Kidney epithelial cell (primary cell): ENCODE results near the gene CHRM4. TPM values are rescaled to one million over a fixed set of nuclear protein-coding genes. Genes with fewer than 3 reads are reported as not detected.
A peak's percentile ranks its signal among the peaks of the same experiment; 100 is the strongest.

Experiments
- DNase-seq: peaks from one replicate; pipeline ENCODE4 v3.0.0-alpha.2; 2010; ENCODE audit warnings: low read depth
- H3K27me3 ChIP-seq: 2 replicates; pipeline ENCODE4 v1.6.0; 2011; ENCODE audit warnings: low read length; ENCODE audit not compliant: control insufficient read depth, insufficient read depth
- H3K36me3 ChIP-seq: 2 replicates; pipeline ENCODE4 v1.5.1; 2011; ENCODE audit warnings: low read length; ENCODE audit not compliant: control insufficient read depth, insufficient read depth
- H3K4me3 ChIP-seq: 2 replicates; pipeline ENCODE4 v1.5.1; 2011; ENCODE audit warnings: low read depth, mild to moderate bottlenecking, control low read depth, low read length
- total RNA-seq: library from RNA; depleted of rRNA; stranded (reverse); fragments of >200 nt; gene quantifications from 2 replicates; pipeline ENCODE4 v1.2.3, GENCODE V29; 2015
- TF ChIP-seq, protein P1 (sequence below): IDR thresholded peaks from 2 replicates; pipeline ENCODE4 v1.5.1; 2011; ENCODE audit warnings: mild to moderate bottlenecking, moderate library complexity, low read length, control low read depth, inconsistent platforms; ENCODE audit not compliant: insufficient read depth, poor library complexity, severe bottlenecking

The CHRM4 gene
- 0.27 and 0.29 TPM in 2 replicates for total RNA-seq

GRCh38 chr11:46391578-46392420 is at the start of gene CHRM4:
Gene CHRM4 (minus strand): TSS chr11:46391776. CDS start chr11:46386557, 5,219 bp downstream.
- TF ChIP-seq, protein P1, sequence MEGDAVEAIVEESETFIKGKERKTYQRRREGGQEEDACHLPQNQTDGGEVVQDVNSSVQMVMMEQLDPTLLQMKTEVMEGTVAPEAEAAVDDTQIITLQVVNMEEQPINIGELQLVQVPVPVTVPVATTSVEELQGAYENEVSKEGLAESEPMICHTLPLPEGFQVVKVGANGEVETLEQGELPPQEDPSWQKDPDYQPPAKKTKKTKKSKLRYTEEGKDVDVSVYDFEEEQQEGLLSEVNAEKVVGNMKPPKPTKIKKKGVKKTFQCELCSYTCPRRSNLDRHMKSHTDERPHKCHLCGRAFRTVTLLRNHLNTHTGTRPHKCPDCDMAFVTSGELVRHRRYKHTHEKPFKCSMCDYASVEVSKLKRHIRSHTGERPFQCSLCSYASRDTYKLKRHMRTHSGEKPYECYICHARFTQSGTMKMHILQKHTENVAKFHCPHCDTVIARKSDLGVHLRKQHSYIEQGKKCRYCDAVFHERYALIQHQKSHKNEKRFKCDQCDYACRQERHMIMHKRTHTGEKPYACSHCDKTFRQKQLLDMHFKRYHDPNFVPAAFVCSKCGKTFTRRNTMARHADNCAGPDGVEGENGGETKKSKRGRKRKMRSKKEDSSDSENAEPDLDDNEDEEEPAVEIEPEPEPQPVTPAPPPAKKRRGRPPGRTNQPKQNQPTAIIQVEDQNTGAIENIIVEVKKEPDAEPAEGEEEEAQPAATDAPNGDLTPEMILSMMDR = peak; percentile 28
- peaks cover 58% of the 10 kb centered on the region for H3K27me3 ChIP-seq
- peak within 1 kb of the TSS; percentile 37 for H3K4me3 ChIP-seq
- no peaks in the 10 kb centered on the region for H3K36me3 ChIP-seq
- no peak for DNase-seq

GRCh38 chr11:46438211-46438610 is 46.6 kb upstream of the CHRM4 start:
- TF ChIP-seq, protein P1 = no peak
- no peaks in the 10 kb centered on the region for H3K27me3 ChIP-seq
- H3K36me3 ChIP-seq = peaks cover 2% of the 10 kb centered on the region
- DNase-seq = no peak
- no peak overlapping the region for H3K4me3 ChIP-seq

- no peak for DNase-seq
- Histone ChIP-seq H3K27me3 (no peaks in the 10 kb centered on the region), H3K36me3 (peaks cover 2% of the 10 kb centered on the region), H3K4me3 (no peak overlapping the region)
- TF ChIP-seq, protein P1 = no peak
Measured at GRCh38 chr11:46437122-46437689, 45.6 kb upstream of the CHRM4 start.

GRCh38 chr11:46436113-46436512 is 44.5 kb upstream of the CHRM4 start:
- TF ChIP-seq, protein P1 = no peak
- Histone ChIP-seq H3K27me3 (no peaks in the 10 kb centered on the region), H3K36me3 (peaks cover 2% of the 10 kb centered on the region), H3K4me3 (no peak overlapping the region)
- DNase-seq = no peak

DNA sequence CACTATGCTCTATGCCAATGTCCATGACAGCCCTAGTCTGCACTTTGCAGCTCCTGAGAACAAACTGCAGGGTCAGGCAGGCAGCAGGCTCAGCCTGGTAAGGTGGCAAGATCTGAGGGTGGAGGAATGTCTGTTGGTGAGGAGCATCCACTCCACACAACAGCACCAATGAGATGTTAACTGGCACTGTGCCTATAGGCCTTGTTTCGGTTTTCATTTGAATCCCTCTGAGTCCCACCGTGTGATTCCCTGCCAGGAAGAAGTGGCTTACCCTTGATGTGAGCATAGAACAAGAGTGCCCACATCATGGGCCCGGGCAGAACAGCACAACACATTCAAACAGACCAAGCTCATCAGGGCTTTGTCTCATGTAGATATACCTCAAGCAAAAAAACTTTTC is 44.1 kb upstream of the CHRM4 start:
- DNase-seq = no peak
- TF ChIP-seq, protein P1 = no peak
- Histone ChIP-seq H3K36me3 (peaks cover 2% of the 10 kb centered on the region), H3K4me3 (no peak overlapping the region), H3K27me3 (no peaks in the 10 kb centered on the region)

- Histone ChIP-seq H3K36me3 (peaks cover 2% of the 10 kb centered on the region), H3K4me3 (no peak overlapping the region), H3K27me3 (no peaks in the 10 kb centered on the region)
- DNase-seq = no peak
- TF ChIP-seq, protein P1 = no peak
Measured at GRCh38 chr11:46431211-46431610, 39.6 kb upstream of the CHRM4 start.
